GM04504 (cell line): ENCODE data around the gene TCERG1L.

Experiments used
- DNase-seq: peaks from one replicate; pipeline ENCODE4 v3.0.0-alpha.2; 2012; ENCODE audit warnings: low read depth

Gene TCERG1L

GRCh38 chr10:131207176-131207575 is 104.3 kb downstream of the TCERG1L start:
- no peak for DNase-seq

GRCh38 chr10:131206111-131206995 is 105.2 kb downstream of the TCERG1L start:
- no peak for DNase-seq

GRCh38 chr10:131205556-131205955 is 106.0 kb downstream of the TCERG1L start:
- no peak for DNase-seq

- DNase-seq = no peak
Measured at GRCh38 chr10:131204406-131205152, 106.9 kb downstream of the TCERG1L start.

- no peak for DNase-seq
Measured at GRCh38 chr10:131203456-131204357, 107.8 kb downstream of the TCERG1L start.

- no peak for DNase-seq
Measured at GRCh38 chr10:131202990-131203389, 108.5 kb downstream of the TCERG1L start.

GRCh38 chr10:131201741-131202515 is 109.6 kb downstream of the TCERG1L start:
- DNase-seq = no peak

- DNase-seq = no peak
Measured at GRCh38 chr10:131200856-131201470, 110.6 kb downstream of the TCERG1L start.

GRCh38 chr10:131199646-131200045 is 111.9 kb downstream of the TCERG1L start:
- DNase-seq = no peak

- no peak for DNase-seq
Measured at GRCh38 chr10:131198843-131199242, 112.7 kb downstream of the TCERG1L start.

GRCh38 chr10:131198401-131198800 is 113.1 kb downstream of the TCERG1L start:
- no peak for DNase-seq

- DNase-seq = no peak
Measured at GRCh38 chr10:131196176-131196885, 115.2 kb downstream of the TCERG1L start.

- no peak for DNase-seq
Measured at GRCh38 chr10:131195558-131196159, 115.9 kb downstream of the TCERG1L start.

GRCh38 chr10:131195116-131195515 is 116.4 kb downstream of the TCERG1L start:
- no peak for DNase-seq

- DNase-seq = no peak
Measured at GRCh38 chr10:131193923-131194322, 117.6 kb downstream of the TCERG1L start.

- DNase-seq = no peak
Measured at GRCh38 chr10:131188494-131188893, 123.0 kb downstream of the TCERG1L start.

- no peak for DNase-seq
Measured at GRCh38 chr10:131187926-131188325, 123.6 kb downstream of the TCERG1L start.

- no peak for DNase-seq
Measured at GRCh38 chr10:131187274-131187673, 124.2 kb downstream of the TCERG1L start.

GRCh38 chr10:131186547-131187253 is 124.8 kb downstream of the TCERG1L start:
- DNase-seq = no peak
